Karpas-422 (cell line): ENCODE data around the gene RAD51B. TPM values are rescaled to one million over a fixed set of nuclear protein-coding genes. Genes with fewer than 3 reads are reported as not detected.

Source experiments
- DNase-seq: peaks from one replicate; pipeline ENCODE4 v3.0.0-alpha.2; 2015
- H2AFZ ChIP-seq: fragments of 200-600 bp; sonication (generic); 2 replicates; pipeline ENCODE4 v1.6.1; 2014; ENCODE audit warnings: antibody characterized with exemption, low read length, mixed read lengths
- H3K27ac ChIP-seq: fragments of 200-600 bp; sonication (generic); 2 replicates; pipeline ENCODE4 v1.5.1; 2014; ENCODE audit warnings: mild to moderate bottlenecking, low read length, moderate library complexity
- H3K27me3 ChIP-seq: fragments of 200-600 bp; sonication (generic); 2 replicates; pipeline ENCODE4 v1.6.1; 2014; ENCODE audit warnings: low read length, mixed read lengths
- H3K36me3 ChIP-seq: fragments of 200-600 bp; sonication (generic); 2 replicates; pipeline ENCODE4 v1.6.1; 2014; ENCODE audit warnings: low read length, mixed read lengths; ENCODE audit not compliant: insufficient read depth
- H3K4me1 ChIP-seq: fragments of 200-600 bp; sonication (generic); 2 replicates; pipeline ENCODE4 v1.6.1; 2014; ENCODE audit warnings: mild to moderate bottlenecking, low read length, mixed read lengths
- H3K4me2 ChIP-seq: fragments of 200-600 bp; sonication (generic); 2 replicates; pipeline ENCODE4 v1.6.1; 2014; ENCODE audit warnings: low read length, low read depth, mild to moderate bottlenecking; ENCODE audit not compliant: poor library complexity, severe bottlenecking
- H3K4me3 ChIP-seq: fragments of 200-600 bp; sonication (generic); 2 replicates; pipeline ENCODE4 v1.5.1; 2014; ENCODE audit warnings: mild to moderate bottlenecking, antibody characterized with exemption, low read length, mixed read lengths
- H3K79me2 ChIP-seq: fragments of 200-600 bp; sonication (generic); 2 replicates; pipeline ENCODE4 v1.6.1; 2014; ENCODE audit warnings: mild to moderate bottlenecking, low read length, mixed read lengths
- H3K9ac ChIP-seq: fragments of 200-600 bp; sonication (generic); 2 replicates; pipeline ENCODE4 v1.6.0; 2014; ENCODE audit warnings: low read length
- H3K9me2 ChIP-seq: fragments of 200-600 bp; sonication (generic), shearing (Covaris generic); replicated peaks from 2 replicates; pipeline ENCODE4 v1.6.0; 2014; ENCODE audit warnings: mild to moderate bottlenecking, low read length, moderate library complexity; ENCODE audit not compliant: insufficient read depth
- H3K9me3 ChIP-seq: fragments of 300-700, 200-600 bp; sonication (generic); 2 replicates; pipeline ENCODE4 v1.6.1; 2014; ENCODE audit warnings: low read length, mixed read lengths
- H4K20me1 ChIP-seq: fragments of 200-600 bp; sonication (generic); 2 replicates; pipeline ENCODE4 v1.6.1; 2014; ENCODE audit warnings: mild to moderate bottlenecking, antibody characterized with exemption, low read length, low read depth; ENCODE audit not compliant: insufficient read depth
- total RNA-seq: library from RNA; depleted of rRNA; stranded (reverse); fragments of >200 nt; shearing (Covaris generic); gene quantifications from 2 replicates; pipeline ENCODE4 v1.2.3, GENCODE V29; 2014; ENCODE audit warnings: low replicate concordance

Gene RAD51B
- total RNA-seq, 1 experiment from 2014 or later = 107 TPM

GRCh38 chr14:68709007-68709406, 889.4 kb downstream of the RAD51B start:
- Histone ChIP-seq H3K27ac (no peak overlapping the region), H3K27me3 (no peaks in the 10 kb centered on the region), H3K79me2 (no peaks in the 10 kb centered on the region), H3K9ac (no peak overlapping the region), H3K4me1 (no peaks in the 10 kb centered on the region), H3K4me3 (no peak overlapping the region), H3K9me2 (no peaks in the 10 kb centered on the region), H4K20me1 (no peaks in the 10 kb centered on the region), H3K36me3 (no peaks in the 10 kb centered on the region), H2AFZ (no peak overlapping the region), H3K4me2 (no peak overlapping the region), H3K9me3 (no peaks in the 10 kb centered on the region)
- no peak for DNase-seq

- H3K4me1 ChIP-seq = no peaks in the 10 kb centered on the region
These were observed 891.2 kb downstream of the RAD51B start for GRCh38 chr14:68710776-68711175.

GRCh38 chr14:68711561-68712309, 892.2 kb downstream of the RAD51B start:
- H3K9ac ChIP-seq = no peak overlapping the region
- no peaks in the 10 kb centered on the region for H3K36me3 ChIP-seq
- H3K4me1 ChIP-seq = no peaks in the 10 kb centered on the region
- no peak overlapping the region for H3K27ac ChIP-seq
- no peaks in the 10 kb centered on the region for H4K20me1 ChIP-seq
- no peaks in the 10 kb centered on the region for H3K9me2 ChIP-seq
- no peaks in the 10 kb centered on the region for H3K27me3 ChIP-seq
- H3K4me2 ChIP-seq = no peak overlapping the region
- H2AFZ ChIP-seq = no peak overlapping the region
- H3K4me3 ChIP-seq = no peak overlapping the region
- no peaks in the 10 kb centered on the region for H3K9me3 ChIP-seq
- no peak for DNase-seq
- no peaks in the 10 kb centered on the region for H3K79me2 ChIP-seq

More at GRCh38 chr14:68710776-68711175, 891.2 kb downstream of the RAD51B start:
- Histone ChIP-seq H3K9me2 (no peaks in the 10 kb centered on the region), H4K20me1 (no peaks in the 10 kb centered on the region), H3K79me2 (no peaks in the 10 kb centered on the region), H3K4me3 (no peak overlapping the region), H3K36me3 (no peaks in the 10 kb centered on the region), H3K4me2 (no peak overlapping the region), H2AFZ (no peak overlapping the region), H3K9me3 (no peaks in the 10 kb centered on the region), H3K27me3 (no peaks in the 10 kb centered on the region), H3K9ac (no peak overlapping the region), H3K27ac (no peak overlapping the region)
- no peak for DNase-seq

GRCh38 chr14:68712703-68713370, 893.3 kb downstream of the RAD51B start:
- H3K4me2 ChIP-seq = no peak overlapping the region
- no peaks in the 10 kb centered on the region for H3K9me2 ChIP-seq
- no peak overlapping the region for H3K9ac ChIP-seq
- H3K36me3 ChIP-seq = no peaks in the 10 kb centered on the region
- no peaks in the 10 kb centered on the region for H3K4me1 ChIP-seq
- H3K4me3 ChIP-seq = no peak overlapping the region
- no peak for DNase-seq
- no peaks in the 10 kb centered on the region for H4K20me1 ChIP-seq
- H3K79me2 ChIP-seq = no peaks in the 10 kb centered on the region
- H3K27me3 ChIP-seq = no peaks in the 10 kb centered on the region
- H2AFZ ChIP-seq = no peak overlapping the region
- no peaks in the 10 kb centered on the region for H3K9me3 ChIP-seq
- no peak overlapping the region for H3K27ac ChIP-seq

GRCh38 chr14:68713782-68714181, 894.2 kb downstream of the RAD51B start:
- no peak overlapping the region for H3K9ac ChIP-seq
- no peak for DNase-seq
- no peak overlapping the region for H3K4me3 ChIP-seq
- H3K4me2 ChIP-seq = no peak overlapping the region
- no peaks in the 10 kb centered on the region for H3K79me2 ChIP-seq
- H3K27me3 ChIP-seq = no peaks in the 10 kb centered on the region
- H3K9me3 ChIP-seq = no peaks in the 10 kb centered on the region
- H3K4me1 ChIP-seq = no peaks in the 10 kb centered on the region
- H3K9me2 ChIP-seq = no peaks in the 10 kb centered on the region
- no peak overlapping the region for H3K27ac ChIP-seq
- no peaks in the 10 kb centered on the region for H3K36me3 ChIP-seq
- H4K20me1 ChIP-seq = 0 out of 2 replicates have a peak, but pooled peaks cover 4% of the 10 kb centered on the region
- no peak overlapping the region for H2AFZ ChIP-seq

- no peaks in the 10 kb centered on the region for H3K36me3 ChIP-seq
- H3K27ac ChIP-seq = no peak overlapping the region
- H3K4me3 ChIP-seq = no peak overlapping the region
- no peak overlapping the region for H3K4me2 ChIP-seq
- no peaks in the 10 kb centered on the region for H3K79me2 ChIP-seq
- H3K4me1 ChIP-seq = 0 out of 2 replicates have a peak, but pooled peaks cover 4% of the 10 kb centered on the region
- H3K9me2 ChIP-seq = no peaks in the 10 kb centered on the region
- no peak overlapping the region for H2AFZ ChIP-seq
- 0 out of 2 replicates have a peak, but pooled peaks cover 4% of the 10 kb centered on the region for H4K20me1 ChIP-seq
- H3K9ac ChIP-seq = no peak overlapping the region
- no peaks in the 10 kb centered on the region for H3K27me3 ChIP-seq
- no peak for DNase-seq
- no peaks in the 10 kb centered on the region for H3K9me3 ChIP-seq
These were observed 895.7 kb downstream of the RAD51B start for GRCh38 chr14:68714991-68715924.

- Histone ChIP-seq H3K9me3 (no peaks in the 10 kb centered on the region), H3K27ac (no peak overlapping the region), H3K36me3 (no peaks in the 10 kb centered on the region), H3K9ac (no peak overlapping the region), H3K4me2 (no peak overlapping the region), H4K20me1 (0 out of 2 replicates have a peak, but pooled peaks cover 4% of the 10 kb centered on the region), H3K4me1 (0 out of 2 replicates have a peak, but pooled peaks cover 4% of the 10 kb centered on the region), H3K9me2 (no peaks in the 10 kb centered on the region), H3K4me3 (no peak overlapping the region), H3K27me3 (no peaks in the 10 kb centered on the region), H2AFZ (no peak overlapping the region), H3K79me2 (no peaks in the 10 kb centered on the region)
- no peak for DNase-seq
These were observed 897.1 kb downstream of the RAD51B start for GRCh38 chr14:68716698-68717097.
